HG03460 (cell line): ENCODE data around the gene TTLL10.

ENCODE experiments used
- ATAC-seq: cut with Tn5 transposase; IDR thresholded peaks from one replicate; pipeline ENCODE4 v1.9.1; 2021; ENCODE audit not compliant: unreplicated experiment

The TTLL10 gene

DNA sequence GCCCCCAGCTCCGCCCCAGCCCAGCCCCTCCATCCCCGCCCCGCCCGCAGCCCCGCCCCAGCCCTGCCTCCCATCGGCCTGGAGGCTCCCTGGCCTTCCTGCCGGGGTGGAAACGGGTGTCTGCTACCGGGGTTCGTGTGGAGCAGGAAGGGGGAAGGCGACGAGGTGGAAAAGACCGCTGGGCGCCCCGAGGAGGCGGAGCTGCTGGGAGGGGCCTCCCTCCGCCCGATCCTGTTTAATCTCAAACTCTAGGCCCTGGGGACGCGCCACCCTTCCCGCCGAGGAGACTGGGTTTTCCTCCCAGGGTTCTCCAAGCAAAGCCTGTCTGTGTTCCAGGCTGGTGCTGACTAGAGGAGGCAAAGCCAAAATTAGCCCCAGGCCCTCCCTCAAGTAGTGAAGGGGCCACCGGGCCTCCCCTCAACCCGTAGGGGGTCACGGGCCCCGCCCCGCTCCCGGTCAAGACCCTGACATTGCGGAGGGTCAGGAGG, 16.2 kb upstream of the TTLL10 start:
- ATAC-seq, result peak; percentile 73

DNA sequence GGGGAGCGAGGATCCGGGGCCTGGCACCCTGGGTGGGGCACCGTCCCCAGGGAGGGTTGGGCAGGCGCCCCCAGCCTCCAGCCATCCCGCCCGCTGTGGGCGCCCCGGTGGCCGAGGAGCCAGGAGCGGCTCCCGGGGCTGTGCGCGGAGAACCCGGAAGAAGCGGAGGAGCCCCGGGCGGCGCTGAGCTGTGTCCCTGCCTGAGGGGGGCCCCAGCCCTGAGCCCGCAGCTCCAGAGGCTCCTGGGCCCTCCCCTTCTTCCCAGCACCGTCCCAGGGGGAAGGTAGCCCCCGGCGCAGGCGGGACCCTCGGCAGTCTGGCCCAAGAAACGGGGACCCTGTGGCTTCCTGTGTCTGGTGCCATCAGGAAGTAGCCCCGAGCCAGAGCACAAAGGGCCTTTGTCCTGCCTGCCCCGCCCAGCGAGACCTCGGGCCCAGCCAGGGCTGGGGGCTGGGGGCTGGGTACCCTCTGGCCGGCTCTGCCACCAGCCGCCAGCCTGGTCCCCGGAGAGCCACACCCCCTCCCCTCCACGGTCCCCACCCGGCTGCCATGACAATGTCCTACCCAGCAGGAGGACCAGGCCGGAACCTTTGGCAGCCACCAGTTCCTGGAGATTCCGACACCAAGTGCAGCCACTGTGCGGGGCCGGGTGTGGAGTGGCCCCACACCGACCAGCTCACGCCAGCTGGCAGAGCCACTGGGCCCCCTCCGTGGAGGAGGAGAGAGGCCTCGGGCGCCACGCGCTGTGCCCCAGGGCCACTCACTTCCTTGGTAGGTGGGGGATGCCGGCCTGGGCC, 15.6 kb upstream of the TTLL10 start:
- peak; percentile 42 for ATAC-seq

DNA sequence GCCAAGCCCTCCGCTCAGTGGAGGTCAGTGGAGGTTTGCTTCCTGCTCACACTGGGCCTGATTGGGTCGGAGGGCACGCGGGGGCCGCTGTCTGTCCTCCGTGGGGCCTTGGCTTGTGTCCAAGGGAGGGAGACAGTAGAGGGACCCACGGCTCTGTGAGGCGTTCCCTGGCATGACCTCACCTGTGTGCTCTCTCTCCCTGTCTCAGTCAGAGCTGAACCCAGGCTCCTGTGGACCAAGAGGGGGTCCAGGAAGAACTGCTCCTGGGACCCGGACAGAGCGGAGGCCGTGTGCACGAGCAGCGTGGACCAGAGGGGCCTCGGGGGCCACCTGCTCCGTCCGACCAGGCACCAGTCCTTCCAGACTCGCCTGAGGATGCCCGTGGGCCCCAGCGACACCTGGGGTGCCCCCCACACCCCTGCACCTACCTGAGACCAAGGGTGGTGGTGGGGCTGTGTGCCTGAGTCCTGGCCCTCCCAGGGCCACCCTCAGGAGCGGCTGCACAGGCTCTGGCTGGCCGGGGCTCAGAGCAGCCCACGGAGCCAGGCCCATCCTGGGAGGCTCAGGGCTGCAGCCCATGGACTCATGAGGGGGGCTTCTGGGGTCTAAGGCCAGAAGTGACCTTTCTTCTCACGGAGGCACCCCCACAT, 13.3 kb upstream of the TTLL10 start:
- no peak for ATAC-seq

DNA sequence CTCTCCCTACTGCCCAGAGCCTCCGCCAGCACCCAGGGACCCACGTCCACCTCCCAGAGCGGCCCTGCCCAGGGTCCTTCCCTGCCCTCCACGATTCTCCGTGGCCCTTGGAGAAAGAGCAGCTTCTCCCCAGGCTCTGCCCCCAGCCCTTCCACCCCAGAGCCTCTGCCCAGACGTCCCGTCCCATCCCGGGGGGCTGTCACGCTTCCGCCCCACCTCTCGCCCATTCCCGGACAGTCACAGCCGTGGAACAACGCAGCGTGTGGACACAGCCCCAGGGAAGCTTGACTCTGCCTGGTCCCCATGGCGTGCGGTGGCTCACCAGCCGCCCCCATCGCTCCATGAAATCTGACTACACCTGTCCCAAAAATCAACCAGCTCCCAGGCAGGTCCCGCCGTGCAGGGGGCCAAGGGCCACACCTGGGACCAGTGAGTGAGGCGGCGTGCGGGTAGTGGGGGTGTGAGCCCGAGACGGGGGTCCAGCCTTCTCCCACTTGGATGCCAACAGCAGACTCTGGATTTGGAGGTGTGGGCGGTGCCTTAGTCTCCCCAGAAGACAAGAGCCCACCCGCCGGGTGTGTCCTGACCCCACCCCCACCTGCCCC, 12.5 kb upstream of the TTLL10 start:
- ATAC-seq, result no peak

DNA sequence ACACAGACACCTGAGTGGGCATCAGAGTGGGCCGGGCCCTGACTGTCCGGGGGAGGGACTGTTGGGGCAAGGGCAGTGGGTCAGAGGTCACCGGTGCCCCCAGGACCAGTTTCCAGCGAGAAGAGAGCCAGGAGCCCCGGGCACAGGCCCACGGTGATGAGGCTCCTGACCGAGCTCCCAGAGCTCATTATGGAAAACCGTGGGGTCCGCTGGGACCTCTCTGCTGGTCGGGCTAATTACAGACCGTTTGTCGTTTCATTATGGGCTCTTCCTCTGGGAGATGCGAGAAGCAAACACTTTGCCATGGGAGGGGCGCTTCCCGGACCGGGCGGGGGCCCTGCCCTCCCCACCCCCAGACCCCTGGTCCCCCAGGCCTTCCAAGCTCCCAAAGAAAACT, 12.0 kb upstream of the TTLL10 start:
- no peak for ATAC-seq

DNA sequence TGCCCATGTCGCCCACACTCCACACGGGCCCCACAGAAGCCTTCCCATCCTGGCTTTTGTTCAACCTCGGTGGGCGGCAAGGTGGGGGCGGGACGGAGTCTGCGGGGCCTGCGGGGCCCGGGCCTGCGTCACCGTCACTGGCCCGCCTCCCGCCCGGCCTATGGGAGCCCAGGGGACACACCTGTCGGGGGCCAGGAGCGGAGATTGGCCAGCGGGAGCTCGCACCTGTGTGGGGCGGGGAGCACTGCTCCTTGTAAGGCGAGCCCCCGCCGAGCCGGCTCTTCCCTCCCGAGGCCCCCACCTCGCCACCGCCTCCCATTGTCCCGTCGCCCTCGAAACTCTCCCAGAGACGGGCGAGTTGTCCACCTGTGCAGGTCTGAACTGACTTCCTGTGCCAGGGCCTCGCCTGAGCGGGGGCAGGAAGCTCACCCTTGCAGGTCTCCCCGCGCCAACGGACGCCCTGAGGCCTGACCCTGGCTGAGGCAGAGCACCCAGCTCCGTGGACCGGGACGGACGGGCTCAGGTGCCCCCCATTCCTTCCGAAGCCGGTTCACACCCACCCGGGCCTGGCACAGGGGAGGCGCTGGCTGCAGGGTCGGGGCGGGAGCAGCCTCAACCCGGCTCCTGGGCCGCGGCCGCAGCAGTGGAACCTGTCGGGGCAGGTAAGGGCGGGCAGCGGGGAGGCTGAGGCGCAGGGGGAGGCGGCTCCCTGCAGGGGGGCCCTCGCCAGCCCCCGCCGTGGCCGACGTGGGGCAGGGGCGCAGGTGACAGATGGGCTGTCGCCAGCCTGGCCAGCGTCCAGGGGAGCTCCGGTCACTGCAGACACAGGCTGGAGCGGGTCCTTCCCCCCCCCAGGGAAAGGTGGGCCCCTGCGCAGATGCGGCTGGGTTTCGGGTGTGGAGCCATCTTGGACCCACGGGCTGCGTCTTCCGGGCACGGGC, 10.8 kb upstream of the TTLL10 start:
- no peak for ATAC-seq

DNA sequence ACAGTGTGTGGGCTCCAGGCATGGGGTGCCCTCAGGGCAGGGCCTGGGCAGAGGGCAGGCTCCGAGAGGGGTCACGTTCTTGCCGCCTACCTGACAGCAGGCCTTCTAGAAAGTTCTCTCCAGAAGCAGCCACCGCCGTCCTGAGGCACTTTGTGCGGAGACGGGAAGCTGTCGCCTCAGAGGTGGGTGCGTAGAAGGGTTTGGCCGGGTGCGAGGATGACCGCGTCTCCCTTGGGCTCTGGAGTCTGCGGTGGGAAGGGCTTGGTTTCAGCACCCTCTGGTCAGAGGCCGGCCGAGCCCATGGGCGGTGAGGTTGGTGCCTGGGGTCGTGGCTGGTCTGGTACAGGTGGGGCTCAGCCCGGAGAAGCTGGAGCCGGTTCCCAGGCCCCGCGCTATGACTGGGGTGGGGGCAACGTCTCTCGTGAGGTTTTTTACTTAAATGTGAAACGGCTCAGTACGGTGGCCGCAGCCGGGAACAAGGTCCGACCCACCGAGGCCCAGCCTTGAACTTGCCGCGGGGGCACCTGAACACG, 10.1 kb upstream of the TTLL10 start:
- ATAC-seq, result no peak

DNA sequence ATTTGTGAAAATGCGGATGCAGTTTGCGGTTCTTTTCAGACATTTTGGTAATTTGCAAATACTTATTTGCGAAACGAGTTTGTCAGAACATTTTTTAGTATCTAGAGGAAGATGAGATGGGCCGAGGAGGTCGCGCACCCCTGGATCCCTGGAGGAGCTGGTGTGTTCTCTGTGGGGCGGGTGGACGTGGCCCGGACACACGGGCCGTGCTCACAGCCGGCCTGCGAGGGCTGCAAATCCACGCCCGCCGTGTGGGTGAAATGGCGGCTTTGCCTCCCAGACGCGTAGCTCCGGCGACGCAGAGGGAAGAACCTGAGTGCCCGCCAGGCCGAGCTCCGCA, 9.3 kb upstream of the TTLL10 start:
- ATAC-seq, result no peak

DNA sequence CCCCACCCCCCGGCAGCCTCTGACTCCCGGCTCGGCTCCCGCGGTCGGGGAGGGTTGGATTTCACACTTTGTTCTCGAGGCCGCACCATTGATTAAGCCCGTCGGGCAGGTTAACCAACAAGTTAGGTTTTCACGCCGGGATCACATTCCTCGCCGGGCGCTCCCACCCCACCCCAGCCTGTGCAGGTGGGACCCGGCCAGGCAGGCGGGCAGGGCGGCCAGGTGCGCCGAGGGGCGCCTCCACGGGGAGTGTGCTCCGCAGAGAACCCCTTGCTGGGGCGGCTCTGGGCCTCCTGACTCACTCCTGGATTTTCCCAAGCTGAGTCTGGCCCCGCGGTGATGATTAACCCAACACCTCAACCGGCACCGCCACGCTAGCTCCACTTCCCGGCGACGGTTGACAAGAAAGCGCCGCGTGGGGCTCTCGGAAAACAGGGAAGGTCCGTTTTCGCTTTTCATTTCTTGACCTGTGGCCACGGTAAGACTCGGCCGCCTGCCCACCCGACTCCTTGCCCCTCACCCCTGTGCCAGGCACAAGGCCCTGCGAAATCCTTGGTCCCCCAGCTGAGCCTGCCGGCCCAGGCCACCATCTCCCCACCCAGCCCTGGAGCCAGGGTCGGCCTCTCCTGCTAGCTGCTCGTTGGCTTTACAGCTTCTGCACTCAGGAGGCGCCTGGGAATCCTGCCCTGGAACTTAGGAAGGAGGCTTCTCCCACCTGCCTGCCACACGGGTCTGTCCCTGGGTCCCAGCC, 8.8 kb upstream of the TTLL10 start:
- ATAC-seq, result no peak

DNA sequence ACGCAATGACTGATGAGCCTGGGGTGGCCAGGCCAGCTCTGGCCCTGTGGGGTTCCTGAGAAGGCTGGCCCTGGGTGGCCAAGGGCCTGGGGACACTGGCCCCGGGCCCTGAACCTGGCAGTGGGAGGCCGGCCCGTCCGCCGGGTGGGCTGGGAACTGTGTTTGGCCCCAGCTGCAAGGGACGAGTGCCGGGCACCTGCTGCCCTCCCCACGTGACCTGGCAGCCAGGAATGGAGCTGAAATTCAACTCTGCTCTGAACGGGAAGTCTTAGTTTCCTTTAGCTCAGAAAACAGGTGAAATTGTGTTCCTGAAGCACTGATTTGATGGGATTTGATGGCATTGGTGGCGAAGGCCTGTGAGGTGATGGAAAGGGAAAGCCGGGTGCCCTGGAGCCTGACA, 8.2 kb upstream of the TTLL10 start:
- no peak for ATAC-seq

DNA sequence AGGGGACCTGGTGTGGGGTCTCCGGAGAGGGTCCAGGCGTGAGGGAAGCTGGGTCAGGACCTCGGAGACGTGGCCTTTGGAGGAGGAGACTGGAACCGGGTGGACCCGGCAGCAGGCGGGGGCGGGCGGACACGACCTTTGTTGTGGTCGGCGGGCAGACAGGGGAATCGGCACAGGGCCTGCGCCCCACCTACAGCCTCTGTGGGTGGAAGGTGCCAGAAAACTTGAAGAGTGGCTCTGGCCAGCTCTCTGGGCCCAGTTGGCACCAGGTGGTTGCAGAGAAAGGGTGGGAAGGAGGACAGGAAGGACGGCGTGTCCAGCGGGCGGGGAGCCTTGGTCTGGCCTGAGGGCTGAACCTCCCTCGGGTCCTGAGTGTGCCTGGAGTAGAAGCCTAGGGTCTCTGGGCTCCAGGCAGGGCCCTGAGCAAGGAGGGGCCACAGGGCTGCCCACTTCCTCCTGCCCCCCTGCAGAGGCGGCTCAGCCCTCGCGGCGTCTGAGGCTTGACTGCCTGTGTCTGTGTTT, 7.7 kb upstream of the TTLL10 start:
- ATAC-seq, result no peak

DNA sequence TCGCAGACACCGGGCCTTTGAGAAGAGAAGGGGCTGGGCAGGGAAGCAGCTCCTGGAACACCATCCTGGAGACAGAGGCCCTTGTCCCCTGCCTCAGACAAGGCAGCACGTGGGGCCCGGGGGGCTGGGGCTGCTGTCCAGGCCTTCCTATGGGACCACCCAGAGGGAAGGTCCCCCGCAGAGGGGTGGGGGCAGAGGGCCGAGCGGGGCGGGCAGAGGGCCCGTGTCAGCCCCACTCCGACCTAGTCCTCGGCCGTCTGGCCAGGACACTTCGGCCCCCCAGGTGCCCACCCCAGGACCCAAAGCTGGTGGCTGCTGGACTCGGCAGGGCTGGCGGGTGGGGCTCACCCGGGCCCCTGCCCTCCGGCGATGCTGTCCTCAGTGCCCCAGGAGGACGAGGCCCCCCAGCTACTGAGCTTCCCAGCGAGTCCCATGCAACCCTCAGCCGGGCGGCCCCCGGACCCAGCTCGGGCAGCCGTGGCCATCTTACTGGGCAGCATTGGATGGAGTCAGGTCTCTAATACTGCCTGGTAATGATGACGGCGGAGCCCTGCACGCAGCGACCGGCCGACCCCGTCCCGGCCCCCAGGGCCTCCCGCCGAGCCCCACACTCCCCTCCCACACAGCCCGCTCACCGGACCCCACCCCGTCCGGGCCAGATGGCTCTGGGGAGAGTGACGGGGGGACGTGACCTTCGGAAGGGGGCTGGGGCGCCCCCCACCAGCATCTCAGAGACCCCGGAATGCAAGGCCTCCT, 6.9 kb upstream of the TTLL10 start:
- no peak for ATAC-seq

DNA sequence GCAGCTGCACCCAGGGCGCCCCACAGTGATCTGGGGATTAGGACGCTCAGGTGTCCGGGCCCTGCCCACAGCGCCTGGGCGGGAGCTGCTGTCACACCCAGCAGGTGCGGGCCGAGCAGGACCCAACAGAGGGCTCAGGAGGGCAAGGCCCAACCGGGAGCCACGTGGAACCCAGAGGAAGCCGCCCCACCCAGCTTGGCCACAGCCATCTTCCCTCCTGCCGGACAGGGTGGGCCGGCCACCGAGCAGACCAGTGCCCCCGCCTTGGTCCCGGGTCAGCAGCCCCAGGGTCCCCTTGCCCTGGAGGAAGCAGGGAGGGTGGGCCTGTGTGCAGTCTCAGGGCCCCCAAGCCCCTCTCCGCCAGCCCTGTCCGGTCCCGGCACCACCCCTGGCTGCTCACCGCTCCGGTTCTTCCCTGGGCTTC, 6.3 kb upstream of the TTLL10 start:
- no peak for ATAC-seq

DNA sequence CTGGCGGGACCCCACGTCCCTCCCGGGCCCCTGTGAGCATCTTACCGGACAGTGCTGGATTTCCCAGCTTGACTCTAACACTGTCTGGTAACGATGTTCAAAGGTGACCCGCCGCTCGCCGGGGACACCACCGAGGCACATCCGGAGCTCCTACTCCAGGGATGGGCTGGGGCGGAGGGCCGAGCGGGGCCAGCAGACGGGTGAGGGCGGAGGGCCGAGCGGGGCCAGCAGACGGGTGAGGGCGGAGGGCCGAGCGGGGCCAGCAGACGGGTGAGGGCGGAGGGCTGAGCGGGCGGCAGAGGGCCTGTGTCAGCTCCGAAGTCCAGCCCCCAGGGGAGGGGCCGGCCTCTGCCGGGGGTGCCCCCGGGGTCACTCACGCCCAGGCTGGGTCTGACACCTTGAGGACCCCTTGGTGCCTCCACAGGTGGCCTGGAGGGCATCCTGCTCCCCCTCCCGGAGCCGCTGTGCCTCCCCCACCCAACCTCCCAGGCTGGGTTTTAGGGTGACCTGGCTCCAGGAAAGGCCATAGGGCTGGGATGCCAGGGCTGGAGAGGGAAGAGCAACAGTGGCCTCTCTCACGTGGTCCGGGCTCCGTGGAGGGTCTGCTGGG, 5.7 kb upstream of the TTLL10 start:
- ATAC-seq, result no peak

DNA sequence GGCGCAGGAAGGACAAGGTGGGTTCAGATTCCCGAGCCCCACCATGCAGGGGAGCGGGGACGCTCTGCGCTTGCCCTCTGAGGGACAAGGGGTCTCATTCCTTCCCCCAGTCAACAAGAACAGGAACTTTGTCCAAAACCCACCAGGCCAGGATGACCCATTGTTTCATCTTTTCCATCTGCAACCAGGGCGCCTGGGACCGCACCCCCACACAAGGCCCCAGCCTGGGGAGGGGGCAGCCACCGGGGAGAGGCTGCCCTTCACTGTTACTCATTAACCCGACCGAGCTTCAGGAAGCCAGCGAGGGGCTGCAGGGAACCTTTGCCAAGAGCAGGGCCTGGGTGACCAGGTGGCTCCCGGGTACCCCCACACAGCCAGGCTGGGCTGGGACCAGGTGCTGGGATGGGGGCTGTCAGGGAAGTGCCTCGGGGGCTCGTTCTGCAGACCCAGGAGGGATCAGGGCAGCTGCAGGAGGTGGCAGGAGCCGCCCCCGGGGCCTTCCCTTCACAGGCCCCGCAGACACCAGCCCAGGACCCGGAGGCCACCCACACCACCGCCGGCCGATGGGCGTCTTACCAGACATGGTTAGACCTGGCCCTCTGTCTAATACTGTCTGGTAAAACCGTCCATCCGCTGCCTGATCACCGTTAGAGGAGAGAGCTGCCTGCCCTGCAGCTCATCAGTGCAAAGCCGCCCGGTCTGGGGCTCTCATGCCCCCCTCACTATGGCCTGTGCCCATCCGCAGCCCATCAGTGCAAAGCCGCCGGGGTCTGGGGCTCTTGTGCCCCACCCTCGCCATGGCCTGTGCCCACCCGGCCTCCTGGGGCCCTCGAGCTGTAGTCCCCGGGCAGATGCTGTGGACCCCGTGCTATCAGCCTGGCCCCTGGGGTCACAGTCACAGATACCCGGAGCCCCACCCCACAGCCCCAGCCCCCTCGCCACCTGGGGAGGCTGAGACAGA, 4.9 kb upstream of the TTLL10 start:
- ATAC-seq, result no peak

DNA sequence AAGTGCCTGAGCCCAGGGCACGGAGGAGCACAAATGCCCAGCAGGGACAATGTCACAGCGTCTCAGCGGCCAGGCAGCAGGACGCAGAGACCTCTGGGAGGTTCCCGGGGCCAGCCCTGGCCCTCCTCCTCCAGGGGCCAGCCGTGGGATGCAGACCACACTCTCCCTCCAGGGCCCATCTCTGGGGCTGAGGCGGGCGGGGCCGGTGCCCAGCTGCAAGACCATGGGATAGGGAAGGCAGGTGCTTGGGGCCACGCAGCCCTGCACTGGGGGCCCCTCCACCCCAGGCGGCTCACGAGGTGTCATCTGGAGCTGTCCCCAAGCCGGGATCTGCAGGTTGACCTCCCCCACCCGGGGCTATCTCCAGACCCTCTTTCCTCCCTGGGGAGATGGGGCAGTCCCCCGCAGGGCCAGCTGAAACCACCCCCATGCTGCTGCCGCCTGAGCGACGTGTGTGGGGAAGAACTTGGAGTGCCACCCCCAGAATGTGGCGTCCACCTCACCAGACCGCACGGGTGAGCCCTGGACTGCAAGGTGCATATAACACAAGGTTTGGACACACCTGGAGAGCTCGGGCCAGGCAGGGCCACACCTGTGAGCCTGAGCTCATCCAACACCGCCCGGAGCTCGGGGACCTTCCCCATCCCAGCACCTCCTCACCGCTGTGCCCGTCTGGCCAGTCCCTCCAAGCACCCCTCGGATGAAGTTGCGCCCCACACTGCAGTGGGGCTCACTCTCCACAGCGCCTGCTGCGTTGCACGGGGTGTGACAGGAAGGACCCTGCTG, 4.1 kb upstream of the TTLL10 start:
- no peak for ATAC-seq
